ENCODE results near the gene SMAD3.

DNA sequence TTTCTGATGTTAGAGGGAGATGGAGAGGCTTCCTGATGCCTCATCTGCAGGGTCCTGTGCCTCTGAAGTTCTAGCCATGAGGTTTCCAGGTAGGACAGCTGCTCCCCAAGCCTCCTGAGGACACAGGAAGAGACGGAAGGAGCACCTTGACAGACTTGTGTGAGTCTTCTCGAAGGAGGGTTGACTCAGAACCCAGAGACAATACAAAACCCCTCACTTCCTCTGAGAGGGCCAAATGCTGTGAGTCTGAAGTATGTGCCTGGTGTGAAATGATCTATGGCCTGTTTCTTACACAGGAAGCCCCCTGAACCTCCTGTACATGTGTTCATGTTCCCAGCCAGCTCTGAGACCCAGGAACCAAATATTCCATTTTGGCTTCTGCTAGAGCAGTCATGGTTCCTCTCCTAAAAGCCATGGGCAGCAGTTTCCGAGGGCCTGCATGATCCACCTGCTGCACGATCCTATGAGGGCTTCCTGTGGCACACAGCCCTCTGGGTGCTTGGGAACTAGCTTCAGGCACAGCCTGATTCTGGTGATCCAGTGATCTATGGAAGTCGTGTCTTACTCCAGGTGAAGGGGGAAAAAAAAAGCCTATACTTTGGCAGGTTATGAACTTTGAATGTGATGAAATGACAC, 126.9 kb downstream of the SMAD3 start:
- TF ChIP-seq, protein P1, sequence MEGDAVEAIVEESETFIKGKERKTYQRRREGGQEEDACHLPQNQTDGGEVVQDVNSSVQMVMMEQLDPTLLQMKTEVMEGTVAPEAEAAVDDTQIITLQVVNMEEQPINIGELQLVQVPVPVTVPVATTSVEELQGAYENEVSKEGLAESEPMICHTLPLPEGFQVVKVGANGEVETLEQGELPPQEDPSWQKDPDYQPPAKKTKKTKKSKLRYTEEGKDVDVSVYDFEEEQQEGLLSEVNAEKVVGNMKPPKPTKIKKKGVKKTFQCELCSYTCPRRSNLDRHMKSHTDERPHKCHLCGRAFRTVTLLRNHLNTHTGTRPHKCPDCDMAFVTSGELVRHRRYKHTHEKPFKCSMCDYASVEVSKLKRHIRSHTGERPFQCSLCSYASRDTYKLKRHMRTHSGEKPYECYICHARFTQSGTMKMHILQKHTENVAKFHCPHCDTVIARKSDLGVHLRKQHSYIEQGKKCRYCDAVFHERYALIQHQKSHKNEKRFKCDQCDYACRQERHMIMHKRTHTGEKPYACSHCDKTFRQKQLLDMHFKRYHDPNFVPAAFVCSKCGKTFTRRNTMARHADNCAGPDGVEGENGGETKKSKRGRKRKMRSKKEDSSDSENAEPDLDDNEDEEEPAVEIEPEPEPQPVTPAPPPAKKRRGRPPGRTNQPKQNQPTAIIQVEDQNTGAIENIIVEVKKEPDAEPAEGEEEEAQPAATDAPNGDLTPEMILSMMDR (IDR thresholded peaks at IDR 0.05) = no peak
- no peak for TF ChIP-seq POLR2A (IDR thresholded peaks at IDR 0.05)

Data from body of pancreas (tissue), 4 donors.